CD14-positive monocyte (primary cell): ENCODE results near the gene ZNF486. TPM values are rescaled to one million over a fixed set of nuclear protein-coding genes. Genes with fewer than 3 reads are reported as not detected.

ENCODE experiments used
- DNase-seq, 3 donors: peaks; one replicate each; pipeline ENCODE4 v3.0.0-alpha.2; 2011 to 2022
- H2AFZ ChIP-seq: 2 replicates; pipeline ENCODE4 v1.6.0; 2012; ENCODE audit warnings: mild to moderate bottlenecking, low read depth, low read length, inconsistent platforms; ENCODE audit not compliant: insufficient read depth, poor library complexity, severe bottlenecking
- H3K27ac ChIP-seq, 2 donors: 1 replicate in 1 of 2; 2 replicates in 1 of 2; pipeline ENCODE4 v1.5.1; 2012 to 2013; ENCODE audit warnings: low read length in 2 of 2, control low read depth in 1 of 2, inconsistent platforms in 1 of 2, low read depth in 1 of 2, mild to moderate bottlenecking in 1 of 2
- H3K27me3 ChIP-seq, 2 donors: one replicate each; pipeline versions ENCODE4 v1.6.0 to v1.6.1; 2011 to 2013; ENCODE audit warnings: low read length in 2 of 2; ENCODE audit not compliant: control insufficient read depth in 2 of 2, insufficient read depth in 2 of 2
- H3K36me3 ChIP-seq, 2 donors: replicated peaks in 1 of 2; 1 replicate in 1 of 2; 2 replicates in 1 of 2; pipeline versions ENCODE4 v1.5.1 to v1.6.1; 2012 to 2013; ENCODE audit warnings: low read length in 2 of 2, control low read depth in 1 of 2, inconsistent platforms in 1 of 2, mild to moderate bottlenecking in 1 of 2; ENCODE audit not compliant: insufficient read depth in 2 of 2, control insufficient read depth in 1 of 2
- H3K4me1 ChIP-seq, 2 donors: 1 replicate in 1 of 2; 2 replicates in 1 of 2; pipeline versions ENCODE4 v1.5.1 to v1.6.1; 2012 to 2013; ENCODE audit warnings: low read length in 2 of 2, control low read depth in 1 of 2, inconsistent platforms in 1 of 2, mild to moderate bottlenecking in 1 of 2, moderate library complexity in 1 of 2; ENCODE audit not compliant: insufficient read depth in 2 of 2, control insufficient read depth in 1 of 2
- H3K4me2 ChIP-seq: replicated peaks from 2 replicates; pipeline ENCODE3; 2012; ENCODE audit warnings: low read length, moderate library complexity, mild to moderate bottlenecking; ENCODE audit not compliant: poor library complexity, severe bottlenecking; ENCODE audit errors: extremely low read depth
- H3K4me3 ChIP-seq, 3 experiments: fragments of 200-600 bp in 1 of 3; sonication (generic) in 1 of 3; replicated peaks in 1 of 3; 1 replicate in 2 of 3; 2 replicates in 1 of 3; pipeline ENCODE4 v1.5.1; 2011 to 2013; ENCODE audit warnings: low read length in 3 of 3, mild to moderate bottlenecking in 3 of 3, control low read depth in 2 of 3, low read depth in 2 of 3, inconsistent platforms in 1 of 3, moderate library complexity in 1 of 3
- H3K79me2 ChIP-seq: 2 replicates; pipeline ENCODE4 v1.6.0; 2012; ENCODE audit warnings: mild to moderate bottlenecking, control low read depth, inconsistent platforms, low read length, moderate library complexity; ENCODE audit not compliant: insufficient read depth
- H3K9ac ChIP-seq: 2 replicates; pipeline ENCODE4 v1.6.0; 2017; ENCODE audit warnings: low read length, mild to moderate bottlenecking; ENCODE audit not compliant: insufficient read depth, poor library complexity, severe bottlenecking
- H3K9me3 ChIP-seq, 2 donors: replicated peaks in 1 of 2; 1 replicate in 1 of 2; 2 replicates in 1 of 2; pipeline versions ENCODE4 v1.5.1 to v1.6.1; 2012 to 2013; ENCODE audit warnings: low read length in 2 of 2, control low read depth in 1 of 2; ENCODE audit not compliant: control insufficient read depth in 1 of 2, insufficient read depth in 1 of 2
- H4K20me1 ChIP-seq: 2 replicates; pipeline ENCODE4 v1.6.0; 2012; ENCODE audit warnings: mild to moderate bottlenecking, low read length, control low read depth, moderate library complexity; ENCODE audit not compliant: insufficient read depth
- H3K27ac Mint-ChIP-seq, 7 donors: one replicate each; pipeline ENCODE4 v1.8.0; 2020; ENCODE audit warnings: mild to moderate bottlenecking in 7 of 7, mixed read lengths in 7 of 7, moderate library complexity in 6 of 7, inconsistent platforms in 2 of 7
- H3K27me3 Mint-ChIP-seq, 3 donors: one replicate each; pipeline ENCODE4 v1.8.0; 2021 to 2022; ENCODE audit warnings: low read depth in 3 of 3, mild to moderate bottlenecking in 3 of 3, mixed read lengths in 3 of 3, moderate library complexity in 3 of 3, inconsistent platforms in 1 of 3
- H3K36me3 Mint-ChIP-seq, 2 donors: one replicate each; pipeline ENCODE4 v1.8.0; 2020; ENCODE audit warnings: mixed read lengths in 2 of 2, inconsistent platforms in 1 of 2, mild to moderate bottlenecking in 1 of 2
- H3K4me1 Mint-ChIP-seq: one replicate; pipeline ENCODE4 v1.8.0; 2020; ENCODE audit warnings: mild to moderate bottlenecking, mixed read lengths
- H3K4me3 Mint-ChIP-seq, 2 donors: one replicate each; pipeline ENCODE4 v1.8.0; 2020; ENCODE audit warnings: mild to moderate bottlenecking in 2 of 2, mixed read lengths in 2 of 2, moderate library complexity in 1 of 2
- H3K9me3 Mint-ChIP-seq, 7 donors: one replicate each; pipeline ENCODE4 v1.8.0; 2020 to 2022; ENCODE audit warnings: mixed read lengths in 7 of 7, mild to moderate bottlenecking in 6 of 7, moderate library complexity in 6 of 7, inconsistent platforms in 2 of 7
- WGBS: methylation state at CpG from one replicate; pipeline ENCODE4 v1.1.5; 2013; ENCODE audit warnings: missing lambda C conversion rate; ENCODE audit not compliant: insufficient coverage; 5-methylcytosine and 5-hydroxymethylcytosine counted together
- intact Hi-C, 2 donors: fragments of 100-400 bp; cut with micrococcal nuclease; formaldehyde crosslinking; loops; one replicate each; pipeline versions ENCODE4 v1.15.0 to v1.15.1; 2023
- polyA plus RNA-seq, 3 donors: library from polyadenylated mRNA; depleted of rRNA in 1 of 3; unstranded in 2 of 3; stranded (reverse) in 1 of 3; fragments of 300-500 nt in 2 of 3; fragments of >200 nt in 1 of 3; fragmentation: Illumina TruSeq in 2 of 3; gene quantifications; 1 replicate in 2 of 3; 2 replicates in 1 of 3; pipeline ENCODE4 v1.2.3, GENCODE V29; 2012 to 2021
- TF ChIP-seq, protein P1 (sequence below): fragments of 200-600 bp; IDR thresholded peaks from one replicate; pipeline ENCODE4 v1.8.0; 2022; ENCODE audit warnings: antibody characterized with exemption, mild to moderate bottlenecking

Gene ZNF486
- polyA plus RNA-seq, 3 donors: 0.44 to 0.72 (median 0.53) TPM

GRCh38 chr19:20162821-20163220 lies 4.2 kb upstream of the ZNF486 start:
- Histone ChIP-seq H3K9me3 (peaks cover 48% of the 10 kb centered on the region in 2 donors), H2AFZ (no peak overlapping the region), H3K4me3 (peak overlapping the region in 1 of 3 experiments; percentile 11), H3K4me1 (peaks cover 8 to 13% of the 10 kb centered on the region in 2 donors), H3K4me2 (no peak overlapping the region), H3K36me3 (no peaks in the 10 kb centered on the region), H3K27me3 (no peaks in the 10 kb centered on the region), H4K20me1 (no peaks in the 10 kb centered on the region), H3K9ac (no peak overlapping the region), H3K27ac (no peak overlapping the region), H3K79me2 (peaks cover 5% of the 10 kb centered on the region)
- peak in 1 of 3 donors; percentile 2 for DNase-seq
- WGBS: no CpG with 5 or more reads among the region's 3 CpGs
- peaks cover 0 to 1% (median 1%) of the 10 kb centered on the region in 3 donors for H3K27me3 Mint-ChIP-seq
- TF ChIP-seq, protein P1, sequence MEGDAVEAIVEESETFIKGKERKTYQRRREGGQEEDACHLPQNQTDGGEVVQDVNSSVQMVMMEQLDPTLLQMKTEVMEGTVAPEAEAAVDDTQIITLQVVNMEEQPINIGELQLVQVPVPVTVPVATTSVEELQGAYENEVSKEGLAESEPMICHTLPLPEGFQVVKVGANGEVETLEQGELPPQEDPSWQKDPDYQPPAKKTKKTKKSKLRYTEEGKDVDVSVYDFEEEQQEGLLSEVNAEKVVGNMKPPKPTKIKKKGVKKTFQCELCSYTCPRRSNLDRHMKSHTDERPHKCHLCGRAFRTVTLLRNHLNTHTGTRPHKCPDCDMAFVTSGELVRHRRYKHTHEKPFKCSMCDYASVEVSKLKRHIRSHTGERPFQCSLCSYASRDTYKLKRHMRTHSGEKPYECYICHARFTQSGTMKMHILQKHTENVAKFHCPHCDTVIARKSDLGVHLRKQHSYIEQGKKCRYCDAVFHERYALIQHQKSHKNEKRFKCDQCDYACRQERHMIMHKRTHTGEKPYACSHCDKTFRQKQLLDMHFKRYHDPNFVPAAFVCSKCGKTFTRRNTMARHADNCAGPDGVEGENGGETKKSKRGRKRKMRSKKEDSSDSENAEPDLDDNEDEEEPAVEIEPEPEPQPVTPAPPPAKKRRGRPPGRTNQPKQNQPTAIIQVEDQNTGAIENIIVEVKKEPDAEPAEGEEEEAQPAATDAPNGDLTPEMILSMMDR: no peak
- H3K27ac Mint-ChIP-seq: no peak overlapping the region
- H3K36me3 Mint-ChIP-seq: no peaks in the 10 kb centered on the region
- intact Hi-C loops: no loop called here
- peaks cover 18% of the 10 kb centered on the region for H3K4me1 Mint-ChIP-seq
- H3K9me3 Mint-ChIP-seq: peaks cover 56 to 85% (median 80%) of the 10 kb centered on the region in 7 donors
- H3K4me3 Mint-ChIP-seq: no peak overlapping the region

- Mint-ChIP-seq H3K9me3 (peaks cover 50 to 85% (median 79%) of the 10 kb centered on the region in 7 donors), H3K4me1 (peaks cover 20% of the 10 kb centered on the region), H3K36me3 (peaks cover 4 to 6% of the 10 kb centered on the region in 2 donors), H3K4me3 (no peak overlapping the region), H3K27me3 (peaks cover 0 to 1% (median 1%) of the 10 kb centered on the region in 3 donors), H3K27ac (no peak overlapping the region)
- WGBS: no CpG with 5 or more reads among the region's 1 CpG
- H3K9ac ChIP-seq: no peak overlapping the region
- H3K79me2 ChIP-seq: peaks cover 8% of the 10 kb centered on the region
- no peak for DNase-seq
- no peak overlapping the region for H3K27ac ChIP-seq
- H3K4me1 ChIP-seq: peaks cover 11 to 15% of the 10 kb centered on the region in 2 donors
- TF ChIP-seq, protein P1: no peak
- no peak overlapping the region for H2AFZ ChIP-seq
- H3K27me3 ChIP-seq: no peaks in the 10 kb centered on the region
- no peak overlapping the region for H3K4me3 ChIP-seq
- intact Hi-C loops: no loop called here
- H4K20me1 ChIP-seq: no peaks in the 10 kb centered on the region
- peaks cover 0 to 6% of the 10 kb centered on the region in 2 donors for H3K36me3 ChIP-seq
- H3K9me3 ChIP-seq: peaks cover 57% of the 10 kb centered on the region in 2 donors
- H3K4me2 ChIP-seq: no peak overlapping the region
Measured at GRCh38 chr19:20164456-20164855, 2.6 kb upstream of the ZNF486 start.
